Measurements from ENCODE around the gene RAB3IP.

RAB3IP gene

GRCh38 chr12:69843608-69844007 is 104.9 kb downstream of the RAB3IP start:
- Histone ChIP-seq H3K9ac (ENCODE audit: low read length) (no peak overlapping the region), H3K36me3 (replicated peaks; ENCODE audit: insufficient read depth, low read length) (no peaks in the 10 kb centered on the region), H3K27ac (ENCODE audit: low read length) (no peak overlapping the region), H2AFZ (ENCODE audit: low read length) (no peak overlapping the region), H3K9me3 (replicated peaks; ENCODE audit: insufficient read depth, low read length) (no peaks in the 10 kb centered on the region), H3K4me2 (ENCODE audit: low read depth, low read length) (no peak overlapping the region), H3K27me3 (replicated peaks; ENCODE audit: insufficient read depth, low read length) (no peaks in the 10 kb centered on the region), H3K9me2 (replicated peaks; ENCODE audit: insufficient read depth, low read length) (no peaks in the 10 kb centered on the region), H3K4me1 (ENCODE audit: low read length) (no peaks in the 10 kb centered on the region), H4K20me1 (ENCODE audit: insufficient read depth, low read length) (no peaks in the 10 kb centered on the region), H3K4me3 (ENCODE audit: low read length) (no peak overlapping the region), H3K79me2 (ENCODE audit: low read length) (no peaks in the 10 kb centered on the region), H3F3A (ENCODE audit: insufficient read depth, low read length) (no peaks in the 10 kb centered on the region)
- no peak for DNase-seq
- TF ChIP-seq EZH2phosphoT487 (IDR thresholded peaks at IDR 0.05; ENCODE audit: low read length) = no peak
- TF ChIP-seq EZH2 (optimal IDR thresholded peaks at IDR 0.05; ENCODE audit: low read depth, low read length) = no peak
- TF ChIP-seq CTCF (IDR thresholded peaks at IDR 0.05; ENCODE audit: low read length) = no peak

GRCh38 chr12:69844416-69844815 is 105.8 kb downstream of the RAB3IP start:
- no peaks in the 10 kb centered on the region for H3K4me1 ChIP-seq (ENCODE audit: low read length)
- DNase-seq = no peak
- H3K9me3 ChIP-seq (replicated peaks; ENCODE audit: insufficient read depth, low read length) = no peaks in the 10 kb centered on the region
- no peak overlapping the region for H2AFZ ChIP-seq (ENCODE audit: low read length)
- H3F3A ChIP-seq (ENCODE audit: insufficient read depth, low read length) = no peaks in the 10 kb centered on the region
- H3K4me3 ChIP-seq (ENCODE audit: low read length) = no peak overlapping the region
- TF ChIP-seq EZH2phosphoT487 (IDR thresholded peaks at IDR 0.05; ENCODE audit: low read length) (no peak), EZH2 (optimal IDR thresholded peaks at IDR 0.05; ENCODE audit: low read depth, low read length) (no peak), CTCF (IDR thresholded peaks at IDR 0.05; ENCODE audit: low read length) (no peak)
- H4K20me1 ChIP-seq (ENCODE audit: insufficient read depth, low read length) = no peaks in the 10 kb centered on the region
- H3K9ac ChIP-seq (ENCODE audit: low read length) = no peak overlapping the region
- H3K9me2 ChIP-seq (replicated peaks; ENCODE audit: insufficient read depth, low read length) = no peaks in the 10 kb centered on the region
- no peaks in the 10 kb centered on the region for H3K36me3 ChIP-seq (replicated peaks; ENCODE audit: insufficient read depth, low read length)
- no peaks in the 10 kb centered on the region for H3K79me2 ChIP-seq (ENCODE audit: low read length)
- no peak overlapping the region for H3K27ac ChIP-seq (ENCODE audit: low read length)
- H3K4me2 ChIP-seq (ENCODE audit: low read depth, low read length) = no peak overlapping the region
- H3K27me3 ChIP-seq (replicated peaks; ENCODE audit: insufficient read depth, low read length) = no peaks in the 10 kb centered on the region

- TF ChIP-seq CTCF (IDR thresholded peaks at IDR 0.05; ENCODE audit: low read length) = no peak
- no peak for TF ChIP-seq EZH2 (optimal IDR thresholded peaks at IDR 0.05; ENCODE audit: low read depth, low read length)
- no peak for TF ChIP-seq EZH2phosphoT487 (IDR thresholded peaks at IDR 0.05; ENCODE audit: low read length)
- Histone ChIP-seq H2AFZ (ENCODE audit: low read length) (no peak overlapping the region), H3K27ac (ENCODE audit: low read length) (no peak overlapping the region), H3K4me3 (ENCODE audit: low read length) (no peak overlapping the region), H4K20me1 (ENCODE audit: insufficient read depth, low read length) (no peaks in the 10 kb centered on the region), H3K4me1 (ENCODE audit: low read length) (no peaks in the 10 kb centered on the region), H3K27me3 (replicated peaks; ENCODE audit: insufficient read depth, low read length) (no peaks in the 10 kb centered on the region), H3F3A (ENCODE audit: insufficient read depth, low read length) (no peaks in the 10 kb centered on the region), H3K4me2 (ENCODE audit: low read depth, low read length) (no peak overlapping the region), H3K9ac (ENCODE audit: low read length) (no peak overlapping the region), H3K9me2 (replicated peaks; ENCODE audit: insufficient read depth, low read length) (no peaks in the 10 kb centered on the region), H3K79me2 (ENCODE audit: low read length) (no peaks in the 10 kb centered on the region), H3K36me3 (replicated peaks; ENCODE audit: insufficient read depth, low read length) (no peaks in the 10 kb centered on the region), H3K9me3 (replicated peaks; ENCODE audit: insufficient read depth, low read length) (no peaks in the 10 kb centered on the region)
- DNase-seq = no peak
Measured at GRCh38 chr12:69844836-69845235, 106.2 kb downstream of the RAB3IP start.

Data from MM.1S (cell line).